ENCODE data around the gene TRIM36.
A peak's percentile ranks its signal among the peaks of the same experiment; 100 is the strongest.

The TRIM36 gene

GRCh38 chr5:115169487-115170133 is at the start of gene TRIM36:
Gene TRIM36 (minus strand): TSS chr5:115169908. CDS start chr5:115169634, 274 bp downstream.
- Mint-ChIP-seq H3K4me3 (peak within 1 kb of the TSS; percentile 86 to 88 (median 87)), H3K27ac (no peak within 1 kb of the TSS), H3K4me1 (peaks cover 6% of the 10 kb centered on the region), H3K36me3 (ENCODE audit: low read depth) (peaks cover 24% of the 10 kb centered on the region), H3K27me3 (ENCODE audit: low read depth) (peaks cover 60% of the 10 kb centered on the region), H3K9me3 (peaks cover 16% of the 10 kb centered on the region)
- TF ChIP-seq CTCF (IDR thresholded peaks at IDR 0.05; ENCODE audit: unreplicated experiment in 3 of 3) = peak in 1 of 3 experiments; percentile 13

- no peak overlapping the region for H3K4me3 Mint-ChIP-seq
- no peaks in the 10 kb centered on the region for H3K27me3 Mint-ChIP-seq (ENCODE audit: low read depth)
- H3K27ac Mint-ChIP-seq = no peak overlapping the region
- H3K36me3 Mint-ChIP-seq (ENCODE audit: low read depth) = peaks cover 39% of the 10 kb centered on the region
- H3K4me1 Mint-ChIP-seq = peaks cover 16% of the 10 kb centered on the region
- TF ChIP-seq CTCF (IDR thresholded peaks at IDR 0.05; ENCODE audit: unreplicated experiment in 3 of 3) = no peak
- no peaks in the 10 kb centered on the region for H3K9me3 Mint-ChIP-seq
Observed at GRCh38 chr5:115214541-115214940, 44.8 kb upstream of the TRIM36 start.

- Mint-ChIP-seq H3K36me3 (ENCODE audit: low read depth) (peaks cover 13% of the 10 kb centered on the region), H3K9me3 (no peaks in the 10 kb centered on the region), H3K4me1 (peaks cover 23% of the 10 kb centered on the region), H3K4me3 (no peak overlapping the region), H3K27me3 (ENCODE audit: low read depth) (no peaks in the 10 kb centered on the region), H3K27ac (peak overlapping the region; percentile 47 to 90 (median 86))
- TF ChIP-seq CTCF (IDR thresholded peaks at IDR 0.05; ENCODE audit: unreplicated experiment in 3 of 3) = no peak
Observed at GRCh38 chr5:115209279-115209678, 39.6 kb upstream of the TRIM36 start.

GRCh38 chr5:115202952-115203351 is 33.2 kb upstream of the TRIM36 start:
- Mint-ChIP-seq H3K27me3 (ENCODE audit: low read depth) (no peaks in the 10 kb centered on the region), H3K36me3 (ENCODE audit: low read depth) (peaks cover 3% of the 10 kb centered on the region), H3K27ac (no peak overlapping the region), H3K9me3 (peaks cover 7% of the 10 kb centered on the region), H3K4me3 (no peak overlapping the region), H3K4me1 (no peaks in the 10 kb centered on the region)
- no peak for TF ChIP-seq CTCF (IDR thresholded peaks at IDR 0.05; ENCODE audit: unreplicated experiment in 3 of 3)

- H3K27me3 Mint-ChIP-seq (ENCODE audit: low read depth) = no peaks in the 10 kb centered on the region
- no peak overlapping the region for H3K27ac Mint-ChIP-seq
- no peak overlapping the region for H3K4me3 Mint-ChIP-seq
Observed at GRCh38 chr5:115196161-115196560, 26.5 kb upstream of the TRIM36 start.

More at GRCh38 chr5:115196161-115196560, 26.5 kb upstream of the TRIM36 start:
- H3K4me1 Mint-ChIP-seq = no peaks in the 10 kb centered on the region
- H3K36me3 Mint-ChIP-seq (ENCODE audit: low read depth) = peaks cover 3% of the 10 kb centered on the region
- peaks cover 9% of the 10 kb centered on the region for H3K9me3 Mint-ChIP-seq
- no peak for TF ChIP-seq CTCF (IDR thresholded peaks at IDR 0.05; ENCODE audit: unreplicated experiment in 3 of 3)
